ENCODE measurements around the gene RNF207.
A peak's percentile ranks its signal among the peaks of the same experiment; 100 is the strongest.

Gene RNF207

GRCh38 chr1:6263716-6264115 lies 57.8 kb downstream of the RNF207 start:
- TF ChIP-seq Cebpa-rat (IDR thresholded peaks at IDR 0.05): no peak
- H3K9me3 ChIP-seq (replicated peaks in 1 of 11): no peaks in the 10 kb centered on the region
- peaks cover 0 to 20% (median 0%) of the 10 kb centered on the region in 11 experiments; a peak in 6 of 22 replicates for H3K27me3 ChIP-seq
- H3K36me3 ChIP-seq: no peaks in the 10 kb centered on the region
- H3K4me2 ChIP-seq: peak overlapping the region; percentile 74 to 100 (median 98)
- H3K4me1 ChIP-seq: peaks cover 65 to 90% (median 88%) of the 10 kb centered on the region in 10 experiments
- H4K20me1 ChIP-seq: peaks cover 0 to 65% (median 33%) of the 10 kb centered on the region in 11 experiments; a peak in 20 of 22 replicates
- peak overlapping the region in 1 of 10 experiments; percentile 9; a peak in 1 of 20 replicates for H3K4me3 ChIP-seq
- H3K9ac ChIP-seq: peak overlapping the region in 7 of 11 experiments; percentile 1 to 96 (median 33); a peak in 8 of 22 replicates
- H3K27ac ChIP-seq: peak overlapping the region in 4 of 11 experiments; percentile 9 to 29 (median 26); a peak in 2 of 22 replicates

- Histone ChIP-seq H3K4me2 (peak overlapping the region; percentile 62 to 100 (median 98)), H3K4me1 (peaks cover 80 to 92% (median 90%) of the 10 kb centered on the region in 10 experiments), H3K4me3 (no peak overlapping the region), H3K27ac (no peak overlapping the region), H3K9me3 (replicated peaks in 1 of 11) (no peaks in the 10 kb centered on the region), H3K9ac (peak overlapping the region in 1 of 11 experiments; percentile 12; a peak in 1 of 22 replicates), H4K20me1 (peaks cover 0 to 52% (median 24%) of the 10 kb centered on the region in 11 experiments; a peak in 13 of 22 replicates), H3K36me3 (no peaks in the 10 kb centered on the region), H3K27me3 (peaks cover 0 to 20% (median 0%) of the 10 kb centered on the region in 11 experiments; a peak in 6 of 22 replicates)
- no peak for TF ChIP-seq Cebpa-rat (IDR thresholded peaks at IDR 0.05)
These were observed 59.2 kb downstream of the RNF207 start for GRCh38 chr1:6265151-6265550.

- Histone ChIP-seq H3K36me3 (peaks cover 0 to 4% (median 0%) of the 10 kb centered on the region in 11 experiments; a peak in 1 of 22 replicates), H3K27ac (no peak overlapping the region), H3K9ac (peak overlapping the region in 2 of 11 experiments; percentile 13 to 24; a peak in 3 of 22 replicates), H3K27me3 (peaks cover 0 to 15% (median 0%) of the 10 kb centered on the region in 11 experiments; a peak in 3 of 22 replicates), H3K9me3 (replicated peaks in 1 of 11) (no peaks in the 10 kb centered on the region), H3K4me2 (peak overlapping the region; percentile 62 to 100 (median 98); a peak in 21 of 22 replicates), H4K20me1 (peaks cover 0 to 62% (median 26%) of the 10 kb centered on the region in 11 experiments; a peak in 13 of 22 replicates), H3K4me3 (no peak overlapping the region), H3K4me1 (peaks cover 83 to 100% (median 99%) of the 10 kb centered on the region in 10 experiments)
- no peak for TF ChIP-seq Cebpa-rat (IDR thresholded peaks at IDR 0.05)
These were observed 60.7 kb downstream of the RNF207 start for GRCh38 chr1:6266641-6267040.

GRCh38 chr1:6267686-6268322 lies 61.9 kb downstream of the RNF207 start:
- Histone ChIP-seq H3K4me2 (peak overlapping the region in 9 of 11 experiments; percentile 27 to 100 (median 98); a peak in 13 of 22 replicates), H3K27ac (peak overlapping the region in 2 of 11 experiments; percentile 33 to 39; a peak in 4 of 22 replicates), H3K9ac (peak overlapping the region in 2 of 11 experiments; percentile 25 to 42; a peak in 3 of 22 replicates), H3K27me3 (peaks cover 0 to 4% (median 0%) of the 10 kb centered on the region in 11 experiments; a peak in 1 of 22 replicates), H3K36me3 (peaks cover 0 to 14% (median 0%) of the 10 kb centered on the region in 11 experiments; a peak in 3 of 22 replicates), H3K4me3 (no peak overlapping the region), H4K20me1 (peaks cover 0 to 56% (median 29%) of the 10 kb centered on the region in 11 experiments; a peak in 13 of 22 replicates), H3K4me1 (peaks cover 77 to 93% (median 89%) of the 10 kb centered on the region in 10 experiments), H3K9me3 (replicated peaks in 1 of 11) (no peaks in the 10 kb centered on the region)
- TF ChIP-seq Cebpa-rat (IDR thresholded peaks at IDR 0.05): no peak

- H3K36me3 ChIP-seq: peaks cover 0 to 17% (median 0%) of the 10 kb centered on the region in 11 experiments; a peak in 4 of 22 replicates
- peak overlapping the region in 2 of 11 experiments; percentile 25 to 42; a peak in 2 of 22 replicates for H3K9ac ChIP-seq
- TF ChIP-seq Cebpa-rat (IDR thresholded peaks at IDR 0.05): no peak
- H3K4me1 ChIP-seq: peaks cover 77 to 90% (median 85%) of the 10 kb centered on the region in 10 experiments
- no peak overlapping the region for H3K4me3 ChIP-seq
- H3K9me3 ChIP-seq (replicated peaks in 1 of 11): no peaks in the 10 kb centered on the region
- H3K4me2 ChIP-seq: peak overlapping the region in 10 of 11 experiments; percentile 9 to 100 (median 98); a peak in 12 of 22 replicates
- peak overlapping the region in 2 of 11 experiments; percentile 33 to 39; a peak in 4 of 22 replicates for H3K27ac ChIP-seq
- peaks cover 0 to 50% (median 22%) of the 10 kb centered on the region in 11 experiments; a peak in 10 of 22 replicates for H4K20me1 ChIP-seq
- no peaks in the 10 kb centered on the region for H3K27me3 ChIP-seq
These were observed 62.5 kb downstream of the RNF207 start for GRCh38 chr1:6268415-6268814.

- Histone ChIP-seq H3K9me3 (replicated peaks in 1 of 11) (no peaks in the 10 kb centered on the region), H3K4me2 (peak overlapping the region in 7 of 11 experiments; percentile 21 to 97 (median 42); a peak in 10 of 22 replicates), H3K9ac (0 out of 22 replicates have a peak overlapping the region, but pooled peaks of 2 of the 11 experiments have one; percentile 9 to 13), H3K27me3 (no peaks in the 10 kb centered on the region), H3K27ac (peak overlapping the region in 1 of 11 experiments; percentile 17; a peak in 1 of 22 replicates), H3K36me3 (peaks cover 0 to 22% (median 2%) of the 10 kb centered on the region in 11 experiments; a peak in 6 of 22 replicates), H3K4me3 (no peak overlapping the region), H3K4me1 (peaks cover 69 to 88% (median 78%) of the 10 kb centered on the region in 10 experiments), H4K20me1 (peaks cover 0 to 42% (median 14%) of the 10 kb centered on the region in 11 experiments; a peak in 9 of 22 replicates)
- no peak for TF ChIP-seq Cebpa-rat (IDR thresholded peaks at IDR 0.05)
These were observed 63.4 kb downstream of the RNF207 start for GRCh38 chr1:6269296-6269695.

- Histone ChIP-seq H3K4me1 (peaks cover 63 to 82% (median 73%) of the 10 kb centered on the region in 10 experiments), H3K4me3 (no peak overlapping the region), H3K4me2 (peak overlapping the region in 10 of 11 experiments; percentile 5 to 97 (median 28); a peak in 14 of 22 replicates), H3K27me3 (no peaks in the 10 kb centered on the region), H3K9ac (peak overlapping the region in 2 of 11 experiments; percentile 13 to 28; a peak in 2 of 22 replicates), H4K20me1 (peaks cover 0 to 36% (median 11%) of the 10 kb centered on the region in 11 experiments; a peak in 9 of 22 replicates), H3K36me3 (peaks cover 0 to 28% (median 4%) of the 10 kb centered on the region in 11 experiments; a peak in 7 of 22 replicates), H3K9me3 (replicated peaks in 1 of 11) (no peaks in the 10 kb centered on the region), H3K27ac (peak overlapping the region in 1 of 11 experiments; percentile 5; a peak in 1 of 22 replicates)
- no peak for TF ChIP-seq Cebpa-rat (IDR thresholded peaks at IDR 0.05)
These were observed 63.9 kb downstream of the RNF207 start for GRCh38 chr1:6269720-6270400.

- no peak for TF ChIP-seq Cebpa-rat (IDR thresholded peaks at IDR 0.05)
- no peak overlapping the region for H3K4me3 ChIP-seq
- H4K20me1 ChIP-seq: peaks cover 0 to 35% (median 11%) of the 10 kb centered on the region in 11 experiments; a peak in 7 of 22 replicates
- H3K27me3 ChIP-seq: no peaks in the 10 kb centered on the region
- H3K9ac ChIP-seq: peak overlapping the region in 2 of 11 experiments; percentile 9 to 28; a peak in 1 of 22 replicates
- H3K27ac ChIP-seq: no peak overlapping the region
- H3K9me3 ChIP-seq (replicated peaks in 1 of 11): no peaks in the 10 kb centered on the region
- H3K4me2 ChIP-seq: peak overlapping the region in 10 of 11 experiments; percentile 5 to 97 (median 28); a peak in 15 of 22 replicates
- H3K36me3 ChIP-seq: peaks cover 0 to 33% (median 4%) of the 10 kb centered on the region in 11 experiments; a peak in 7 of 22 replicates
- peaks cover 58 to 77% (median 67%) of the 10 kb centered on the region in 10 experiments for H3K4me1 ChIP-seq
These were observed 64.5 kb downstream of the RNF207 start for GRCh38 chr1:6270401-6270800.
